Astrocyte of the cerebellum (primary cell): ENCODE measurements around the gene PARVB.

Source experiments
- DNase-seq: peaks from one replicate; pipeline ENCODE4 v3.0.0-alpha.2; 2011; ENCODE audit warnings: low read depth
- H3K4me3 ChIP-seq: 2 replicates; pipeline ENCODE4 v1.5.1; 2011; ENCODE audit warnings: mild to moderate bottlenecking, low read depth, low read length, moderate library complexity
- in situ Hi-C: cut with HindIII; loops from 2 replicates; pipeline ENCODE4 v1.10.0; 2017; ENCODE audit warnings: low sequenced_read_pairs
- TF ChIP-seq, protein P1 (sequence below): IDR thresholded peaks from 2 replicates; pipeline ENCODE4 v1.5.1; 2012; ENCODE audit warnings: low read length, low read depth, moderate library complexity, mild to moderate bottlenecking; ENCODE audit errors: missing control alignments

The PARVB gene

GRCh38 chr22:43996170-43996980 is 27.7 kb upstream of the PARVB start:
- no peak for DNase-seq
- in situ Hi-C loops = no loop called here
- no peak overlapping the region for H3K4me3 ChIP-seq
- TF ChIP-seq, protein P1, sequence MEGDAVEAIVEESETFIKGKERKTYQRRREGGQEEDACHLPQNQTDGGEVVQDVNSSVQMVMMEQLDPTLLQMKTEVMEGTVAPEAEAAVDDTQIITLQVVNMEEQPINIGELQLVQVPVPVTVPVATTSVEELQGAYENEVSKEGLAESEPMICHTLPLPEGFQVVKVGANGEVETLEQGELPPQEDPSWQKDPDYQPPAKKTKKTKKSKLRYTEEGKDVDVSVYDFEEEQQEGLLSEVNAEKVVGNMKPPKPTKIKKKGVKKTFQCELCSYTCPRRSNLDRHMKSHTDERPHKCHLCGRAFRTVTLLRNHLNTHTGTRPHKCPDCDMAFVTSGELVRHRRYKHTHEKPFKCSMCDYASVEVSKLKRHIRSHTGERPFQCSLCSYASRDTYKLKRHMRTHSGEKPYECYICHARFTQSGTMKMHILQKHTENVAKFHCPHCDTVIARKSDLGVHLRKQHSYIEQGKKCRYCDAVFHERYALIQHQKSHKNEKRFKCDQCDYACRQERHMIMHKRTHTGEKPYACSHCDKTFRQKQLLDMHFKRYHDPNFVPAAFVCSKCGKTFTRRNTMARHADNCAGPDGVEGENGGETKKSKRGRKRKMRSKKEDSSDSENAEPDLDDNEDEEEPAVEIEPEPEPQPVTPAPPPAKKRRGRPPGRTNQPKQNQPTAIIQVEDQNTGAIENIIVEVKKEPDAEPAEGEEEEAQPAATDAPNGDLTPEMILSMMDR = no peak

DNA sequence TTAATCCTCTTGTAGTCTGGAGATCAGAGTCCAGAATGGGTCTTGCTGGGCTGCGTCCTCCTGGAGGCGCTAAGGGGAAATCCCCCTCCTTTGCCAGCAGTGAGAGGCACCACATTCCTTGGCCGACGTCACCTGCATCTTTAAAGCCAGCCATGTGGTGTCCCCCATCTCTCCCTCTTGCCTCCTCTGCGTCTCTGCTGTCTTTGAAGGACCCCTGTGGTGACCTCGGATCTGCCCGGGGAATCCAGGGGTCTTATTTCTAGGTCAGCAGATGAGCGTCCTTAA is 27.2 kb upstream of the PARVB start:
- TF ChIP-seq, protein P1 = no peak
- in situ Hi-C loops = no loop called here
- no peak overlapping the region for H3K4me3 ChIP-seq
- no peak for DNase-seq

DNA sequence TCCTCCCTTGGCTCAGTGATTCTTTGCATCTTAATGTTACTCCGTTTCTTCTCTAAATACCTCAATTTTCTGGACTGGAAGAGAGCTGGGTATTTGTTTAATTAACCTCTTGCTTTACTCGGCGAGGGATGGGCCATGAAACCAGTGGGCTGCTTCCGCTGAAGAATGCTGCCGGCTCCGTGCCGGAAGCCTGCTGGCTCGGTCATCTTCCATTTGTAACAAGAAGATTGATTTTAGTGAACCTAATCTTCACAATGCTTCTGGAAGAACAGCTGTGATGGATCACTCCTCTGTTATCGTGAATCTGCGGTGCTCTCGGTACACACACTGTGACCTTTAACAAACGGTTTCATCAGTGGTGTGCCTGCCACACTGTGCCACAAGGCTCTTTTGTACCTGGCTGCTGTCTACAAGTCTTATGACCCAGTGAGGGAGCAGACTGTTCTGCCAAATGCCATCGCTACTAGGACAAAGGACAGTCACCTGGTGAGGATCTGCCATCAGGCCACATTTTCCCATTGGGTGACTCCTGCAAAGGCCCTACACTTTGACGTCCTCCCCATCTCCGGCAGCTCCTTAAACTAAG is 25.3 kb upstream of the PARVB start:
- in situ Hi-C loops = no loop called here
- DNase-seq = no peak
- H3K4me3 ChIP-seq = no peak overlapping the region
- TF ChIP-seq, protein P1 = no peak

DNA sequence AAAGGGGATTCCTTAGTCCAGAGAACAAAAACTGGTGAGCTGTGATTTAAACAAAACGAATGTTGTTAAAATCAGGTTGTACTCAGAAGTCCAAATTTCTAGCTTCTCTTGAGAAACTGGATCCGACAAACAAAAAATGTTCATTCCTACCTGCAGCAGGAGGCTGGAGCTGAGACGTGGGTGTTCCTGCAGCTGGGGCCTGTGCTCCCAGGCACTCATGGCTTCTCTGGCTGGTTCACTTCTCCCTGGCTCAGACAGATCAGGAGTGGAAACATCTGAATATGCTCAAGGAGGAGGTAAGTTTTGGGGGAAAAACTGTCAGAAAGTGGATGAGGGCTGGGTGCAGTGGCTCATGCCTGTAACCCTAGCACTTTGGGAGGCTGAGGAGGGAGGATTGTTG is 24.7 kb upstream of the PARVB start:
- H3K4me3 ChIP-seq = no peak overlapping the region
- TF ChIP-seq, protein P1 = no peak
- in situ Hi-C loops = no loop called here
- no peak for DNase-seq

- TF ChIP-seq, protein P1 = no peak
- DNase-seq = no peak
- H3K4me3 ChIP-seq = no peak overlapping the region
- in situ Hi-C loops = loop anchor here (25.0 kb wide), 1 partner anchor 587 kb away; no protein-coding TSS in a partner anchor
Measured at GRCh38 chr22:44000123-44000522, 24.0 kb upstream of the PARVB start.

DNA sequence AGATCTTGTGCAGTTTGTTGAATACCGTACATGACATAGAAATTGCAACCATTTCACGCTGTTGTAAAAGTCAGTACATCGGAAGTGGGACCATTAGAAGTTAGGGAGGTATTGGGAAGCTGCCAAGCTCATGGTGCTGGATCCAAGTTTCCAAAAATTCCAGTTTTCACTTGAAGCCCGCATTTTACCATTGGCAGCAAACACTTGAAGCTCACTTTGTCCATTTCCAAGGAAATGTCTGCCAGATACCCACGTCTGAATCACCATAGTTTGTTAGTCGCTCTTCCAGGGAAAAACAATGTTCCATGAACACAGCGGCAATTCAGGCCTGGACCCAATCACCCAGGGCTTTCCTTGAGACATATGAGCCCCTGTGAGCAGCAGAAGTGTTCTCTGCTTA is 22.6 kb upstream of the PARVB start:
- no peak for DNase-seq
- TF ChIP-seq, protein P1 = no peak
- in situ Hi-C loops = loop anchor here (25.0 kb wide), 1 partner anchor 586 kb away; no protein-coding TSS in a partner anchor
- no peak overlapping the region for H3K4me3 ChIP-seq
